GM12892 (cell line): Measurements from ENCODE around the gene DCAF4L1.

ENCODE experiments used
- POLR2A ChIP-seq: IDR thresholded peaks from 2 replicates; pipeline ENCODE4 v1.6.1; 2011; ENCODE audit warnings: low read depth, low read length, control low read depth
- POLR2AphosphoS5 ChIP-seq: IDR thresholded peaks from 2 replicates; pipeline ENCODE4 v1.6.1; 2011; ENCODE audit warnings: low read depth, low read length, control low read depth
- TAF1 ChIP-seq: IDR thresholded peaks from 2 replicates; pipeline ENCODE4 v1.6.1; 2011; ENCODE audit warnings: low read depth, mild to moderate bottlenecking, control low read depth, low read length, borderline replicate concordance

- TF ChIP-seq POLR2A (no peak), TAF1 (no peak), POLR2AphosphoS5 (no peak)
Observed at GRCh38 chr4:41957634-41958033, 23.9 kb upstream of the DCAF4L1 start.
